ENCODE results near the gene PLPP4. TPM values are rescaled to one million over a fixed set of nuclear protein-coding genes. Genes with fewer than 3 reads are reported as not detected.

Gene PLPP4
- total RNA-seq, 2 experiments from 2014 or later: not detected

DNA sequence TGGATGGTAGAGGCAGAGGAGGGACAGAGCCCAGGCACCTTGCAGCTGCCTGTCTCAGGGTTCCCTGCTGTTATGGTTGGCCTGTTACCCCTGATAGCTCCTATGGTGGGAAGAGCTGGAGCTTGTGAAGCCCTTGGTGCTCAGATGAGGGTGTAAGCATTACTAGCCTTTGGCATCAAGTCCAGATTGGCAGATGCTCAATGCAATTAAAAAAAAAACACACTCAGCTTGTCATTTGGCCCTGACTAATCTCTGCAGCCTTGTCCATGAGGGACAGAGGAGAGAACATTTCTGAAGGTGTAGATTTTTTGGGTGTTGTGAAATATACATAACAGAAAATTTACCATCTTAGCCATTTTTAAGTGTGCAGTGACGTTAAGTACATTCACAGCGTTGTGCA is 86.3 kb downstream of the PLPP4 start:
- Mint-ChIP-seq H3K4me1 (ENCODE audit: low read depth) (no peaks in the 10 kb centered on the region), H3K27ac (no peak overlapping the region), H3K27me3 (ENCODE audit: low read depth) (peaks cover 4% of the 10 kb centered on the region), H3K9me3 (peaks cover 5% of the 10 kb centered on the region), H3K36me3 (ENCODE audit: low read depth) (no peaks in the 10 kb centered on the region), H3K4me3 (no peak overlapping the region)
- CTCF ChIA-PET: no interaction called here
- intact Hi-C loops (cut with micrococcal nuclease): no loop called here
- DNase-seq: no peak

DNA sequence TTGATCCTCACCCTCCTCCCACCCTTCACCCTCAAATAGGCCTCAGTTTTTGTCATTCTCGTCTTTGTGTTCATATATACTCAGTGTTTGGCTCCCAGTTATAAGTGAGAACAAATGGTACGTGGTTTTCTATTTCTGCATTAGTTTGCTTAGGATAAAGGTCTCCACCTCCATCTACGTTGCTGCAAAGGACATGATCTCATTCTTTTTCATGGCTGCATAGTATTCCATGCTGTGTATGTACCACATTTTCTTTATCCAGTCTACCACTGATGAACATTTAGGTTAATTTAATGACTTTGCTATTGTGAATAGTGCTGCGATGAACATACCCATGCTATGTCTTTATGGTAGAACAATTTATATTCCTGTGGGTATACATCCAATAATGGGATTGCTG is 91.2 kb downstream of the PLPP4 start:
- H3K4me1 Mint-ChIP-seq (ENCODE audit: low read depth): no peaks in the 10 kb centered on the region
- H3K9me3 Mint-ChIP-seq: peaks cover 11% of the 10 kb centered on the region
- CTCF ChIA-PET: no interaction called here
- H3K27me3 Mint-ChIP-seq (ENCODE audit: low read depth): peaks cover 4% of the 10 kb centered on the region
- no peak overlapping the region for H3K4me3 Mint-ChIP-seq
- intact Hi-C loops (cut with micrococcal nuclease): no loop called here
- H3K27ac Mint-ChIP-seq: no peak overlapping the region
- no peaks in the 10 kb centered on the region for H3K36me3 Mint-ChIP-seq (ENCODE audit: low read depth)
- no peak for DNase-seq

DNA sequence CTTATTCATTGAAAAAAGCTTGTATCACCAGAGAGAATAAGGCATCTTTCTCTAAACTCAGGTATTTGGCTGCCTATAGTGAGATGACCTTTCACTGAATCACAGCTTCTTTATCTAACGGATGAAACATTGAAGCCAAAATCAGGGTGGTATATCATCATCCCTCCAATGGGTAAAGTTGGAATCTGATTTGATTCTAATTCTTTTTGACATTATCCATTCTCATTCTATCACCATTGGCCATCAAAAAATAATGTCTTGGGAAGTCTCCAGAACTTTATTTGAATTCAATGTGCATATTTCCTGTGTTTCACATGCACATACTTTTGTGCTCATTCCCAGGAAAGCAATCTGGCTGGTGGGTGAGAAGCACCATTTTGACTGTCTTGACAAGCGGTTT is 95.2 kb downstream of the PLPP4 start:
- Mint-ChIP-seq H3K9me3 (peaks cover 21% of the 10 kb centered on the region), H3K4me1 (ENCODE audit: low read depth) (no peaks in the 10 kb centered on the region), H3K27me3 (ENCODE audit: low read depth) (peaks cover 4% of the 10 kb centered on the region), H3K36me3 (ENCODE audit: low read depth) (no peaks in the 10 kb centered on the region), H3K4me3 (no peak overlapping the region), H3K27ac (no peak overlapping the region)
- intact Hi-C loops (cut with micrococcal nuclease): no loop called here
- CTCF ChIA-PET: no interaction called here
- no peak for DNase-seq

DNA sequence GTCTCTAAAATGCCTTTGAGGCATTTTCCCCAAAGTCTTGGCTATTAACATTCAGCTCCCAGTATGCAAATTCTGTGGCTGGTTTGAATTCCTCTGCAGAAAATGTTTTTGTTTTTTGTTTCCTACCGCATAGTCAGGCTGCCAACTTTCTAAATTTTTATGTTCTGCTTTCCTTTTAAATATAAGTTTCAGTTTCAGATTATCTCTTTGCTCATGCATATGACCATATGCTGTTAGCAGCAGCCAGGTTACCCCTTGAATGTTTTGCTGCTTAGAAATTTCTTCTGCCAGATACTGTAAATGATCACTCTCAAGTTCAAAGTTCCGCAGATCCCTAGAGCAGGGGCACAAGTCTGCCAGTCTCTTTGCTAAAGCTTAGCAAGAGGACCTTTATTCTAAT is 96.9 kb downstream of the PLPP4 start:
- Mint-ChIP-seq H3K9me3 (peaks cover 19% of the 10 kb centered on the region), H3K4me1 (ENCODE audit: low read depth) (no peaks in the 10 kb centered on the region), H3K27me3 (ENCODE audit: low read depth) (no peaks in the 10 kb centered on the region), H3K36me3 (ENCODE audit: low read depth) (no peaks in the 10 kb centered on the region), H3K27ac (no peak overlapping the region), H3K4me3 (no peak overlapping the region)
- CTCF ChIA-PET: no interaction called here
- intact Hi-C loops (cut with micrococcal nuclease): no loop called here
- no peak for DNase-seq

DNA sequence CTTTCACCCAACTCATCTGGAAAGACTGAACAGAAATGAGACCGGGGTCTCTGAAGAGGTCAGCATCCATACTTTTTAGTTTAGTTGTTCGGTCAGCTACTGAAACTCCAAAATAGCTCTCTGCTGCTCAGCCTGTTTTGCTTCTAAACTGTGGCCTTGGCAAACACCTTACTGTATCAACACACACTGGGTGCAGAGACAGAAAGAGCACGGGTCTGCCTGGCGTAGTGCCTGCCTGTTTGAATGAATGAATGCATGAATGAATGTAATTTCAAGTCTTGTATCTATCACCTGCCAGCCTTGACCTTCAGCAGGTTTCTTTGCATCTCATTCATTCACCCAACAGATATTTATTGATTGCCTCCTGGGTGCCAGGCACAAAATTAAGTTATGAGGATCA is 98.4 kb downstream of the PLPP4 start:
- H3K9me3 Mint-ChIP-seq: peaks cover 19% of the 10 kb centered on the region
- no peaks in the 10 kb centered on the region for H3K36me3 Mint-ChIP-seq (ENCODE audit: low read depth)
- no peak for DNase-seq
- H3K4me1 Mint-ChIP-seq (ENCODE audit: low read depth): no peaks in the 10 kb centered on the region
- CTCF ChIA-PET: no interaction called here
- intact Hi-C loops (cut with micrococcal nuclease): no loop called here
- no peaks in the 10 kb centered on the region for H3K27me3 Mint-ChIP-seq (ENCODE audit: low read depth)
- H3K4me3 Mint-ChIP-seq: no peak overlapping the region
- H3K27ac Mint-ChIP-seq: no peak overlapping the region

DNA sequence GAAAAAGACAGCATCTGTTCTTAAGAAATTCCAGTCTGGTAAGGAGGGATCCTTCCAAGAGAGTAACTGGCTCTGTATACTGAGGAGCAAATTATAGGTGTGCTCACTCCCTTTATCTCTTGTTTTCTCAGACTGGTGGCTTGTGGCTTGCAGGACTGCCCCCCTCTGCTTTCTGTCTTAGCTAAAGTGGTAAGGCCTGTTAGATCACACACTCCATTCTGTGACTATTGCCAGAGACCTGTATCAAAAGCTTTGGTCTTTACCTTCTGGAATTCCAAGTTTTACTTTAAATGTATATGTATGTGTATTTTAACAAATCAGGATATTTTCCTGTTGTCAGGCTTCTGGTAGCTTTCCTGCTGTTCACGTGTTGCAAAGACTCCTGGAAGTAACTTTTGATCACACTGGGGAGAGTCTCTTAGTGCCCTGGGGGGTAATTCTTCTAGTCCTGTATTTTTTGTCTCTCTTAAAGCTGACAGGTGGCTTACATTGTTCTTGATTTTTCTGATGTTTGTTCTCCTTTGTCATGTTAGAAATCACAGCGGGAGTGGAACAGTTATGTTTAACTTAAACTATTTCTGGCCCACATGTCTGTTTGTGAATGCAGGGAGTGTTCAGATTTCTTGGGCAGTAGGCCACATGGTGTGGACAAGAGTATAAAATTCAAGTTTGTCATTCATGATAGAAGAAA is 99.0 kb downstream of the PLPP4 start:
- CTCF ChIA-PET: no interaction called here
- Mint-ChIP-seq H3K9me3 (peaks cover 19% of the 10 kb centered on the region), H3K4me3 (no peak overlapping the region), H3K27me3 (ENCODE audit: low read depth) (no peaks in the 10 kb centered on the region), H3K4me1 (ENCODE audit: low read depth) (no peaks in the 10 kb centered on the region), H3K27ac (no peak overlapping the region), H3K36me3 (ENCODE audit: low read depth) (no peaks in the 10 kb centered on the region)
- no peak for DNase-seq
- intact Hi-C loops (cut with micrococcal nuclease): no loop called here

DNA sequence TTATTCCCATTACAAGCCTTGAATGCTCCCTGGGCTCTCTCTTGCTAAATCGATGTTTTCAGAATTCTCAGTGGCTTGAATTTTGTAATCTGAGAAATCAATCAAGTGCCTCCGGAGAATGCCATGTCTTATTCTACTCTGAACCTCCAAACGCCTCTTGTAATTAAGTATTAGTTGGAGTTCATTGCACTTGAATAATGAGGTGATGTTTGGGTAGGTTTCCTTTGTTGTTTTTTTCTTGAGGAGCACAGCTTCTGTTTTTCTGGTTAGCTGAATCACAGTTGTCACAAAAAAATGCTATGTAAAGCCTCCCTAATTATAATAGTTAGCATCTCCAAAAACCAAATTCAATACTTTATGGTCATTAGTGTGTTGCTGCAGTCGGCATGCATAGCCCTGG is 100.3 kb downstream of the PLPP4 start:
- Mint-ChIP-seq H3K36me3 (ENCODE audit: low read depth) (no peaks in the 10 kb centered on the region), H3K27ac (no peak overlapping the region), H3K27me3 (ENCODE audit: low read depth) (no peaks in the 10 kb centered on the region), H3K4me1 (ENCODE audit: low read depth) (no peaks in the 10 kb centered on the region), H3K4me3 (no peak overlapping the region), H3K9me3 (peaks cover 19% of the 10 kb centered on the region)
- intact Hi-C loops (cut with micrococcal nuclease): no loop called here
- CTCF ChIA-PET: no interaction called here
- no peak for DNase-seq

DNA sequence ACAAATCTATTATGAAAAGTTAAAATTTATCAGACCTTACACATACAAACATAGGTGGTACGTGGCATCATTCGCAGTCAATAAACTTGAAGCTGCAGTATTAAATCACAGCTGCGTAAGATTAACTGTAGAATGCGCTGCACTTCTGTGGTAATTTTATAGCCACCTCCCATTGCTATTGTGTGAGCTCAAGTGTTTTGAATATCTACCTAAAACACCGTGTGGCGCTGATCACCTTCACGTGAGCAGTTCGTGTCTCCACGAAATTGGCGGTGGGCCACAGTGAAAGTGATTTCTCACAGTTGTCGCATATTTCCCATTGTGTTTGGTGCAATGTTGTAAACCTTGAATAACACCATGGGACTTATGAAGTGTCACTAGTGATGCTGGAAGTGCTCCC is 102.8 kb downstream of the PLPP4 start:
- Mint-ChIP-seq H3K27me3 (ENCODE audit: low read depth) (no peaks in the 10 kb centered on the region), H3K4me1 (ENCODE audit: low read depth) (no peaks in the 10 kb centered on the region), H3K9me3 (peaks cover 4% of the 10 kb centered on the region), H3K4me3 (no peak overlapping the region), H3K27ac (no peak overlapping the region), H3K36me3 (ENCODE audit: low read depth) (no peaks in the 10 kb centered on the region)
- intact Hi-C loops (cut with micrococcal nuclease): no loop called here
- DNase-seq: no peak
- CTCF ChIA-PET: no interaction called here

DNA sequence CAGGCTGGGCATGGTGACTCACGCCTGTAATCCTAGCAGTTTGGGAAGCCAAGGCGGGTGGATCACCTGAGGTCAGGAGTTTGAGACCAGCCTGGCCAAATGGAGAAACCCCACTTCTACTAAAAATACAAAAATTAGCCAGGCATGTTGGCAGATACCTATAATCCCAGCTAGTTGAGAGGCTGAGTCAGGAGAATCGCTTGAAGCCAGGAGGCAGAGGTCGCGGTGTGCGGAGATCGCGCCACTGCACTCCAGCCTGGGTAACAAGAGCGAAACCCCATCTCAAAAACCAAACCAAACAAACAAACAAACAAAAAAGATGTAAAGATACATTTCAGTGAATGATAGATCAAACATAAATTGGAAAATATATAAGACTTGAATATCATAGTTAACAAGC is 105.9 kb downstream of the PLPP4 start:
- Mint-ChIP-seq H3K4me3 (no peak overlapping the region), H3K36me3 (ENCODE audit: low read depth) (no peaks in the 10 kb centered on the region), H3K4me1 (ENCODE audit: low read depth) (no peaks in the 10 kb centered on the region), H3K27me3 (ENCODE audit: low read depth) (no peaks in the 10 kb centered on the region), H3K9me3 (no peaks in the 10 kb centered on the region), H3K27ac (no peak overlapping the region)
- no peak for DNase-seq
- intact Hi-C loops (cut with micrococcal nuclease): no loop called here
- CTCF ChIA-PET: no interaction called here

DNA sequence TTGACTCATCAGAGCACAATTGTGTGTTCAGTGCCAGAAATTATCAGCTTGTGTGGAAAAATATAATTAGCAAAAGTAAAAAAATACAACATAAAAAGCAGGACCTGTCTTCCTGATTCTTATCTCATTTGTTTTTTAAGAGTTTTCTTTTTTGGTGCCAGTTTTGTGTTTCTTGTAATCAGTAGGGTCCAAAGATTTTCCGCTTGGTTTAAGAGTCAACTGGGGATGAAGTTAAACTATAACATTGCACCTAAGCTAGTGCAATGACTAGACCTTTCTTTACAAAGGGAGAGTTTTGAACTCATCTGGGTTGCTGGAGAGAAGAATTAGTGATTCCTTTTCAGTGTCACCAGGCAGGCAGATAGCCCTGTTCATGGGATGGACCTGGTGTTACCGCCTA is 113.4 kb downstream of the PLPP4 start:
- Mint-ChIP-seq H3K9me3 (no peaks in the 10 kb centered on the region), H3K4me3 (no peak overlapping the region), H3K27ac (no peak overlapping the region), H3K27me3 (ENCODE audit: low read depth) (no peaks in the 10 kb centered on the region), H3K4me1 (ENCODE audit: low read depth) (no peaks in the 10 kb centered on the region), H3K36me3 (ENCODE audit: low read depth) (no peaks in the 10 kb centered on the region)
- CTCF ChIA-PET: no interaction called here
- intact Hi-C loops (cut with micrococcal nuclease): no loop called here
- DNase-seq: no peak

DNA sequence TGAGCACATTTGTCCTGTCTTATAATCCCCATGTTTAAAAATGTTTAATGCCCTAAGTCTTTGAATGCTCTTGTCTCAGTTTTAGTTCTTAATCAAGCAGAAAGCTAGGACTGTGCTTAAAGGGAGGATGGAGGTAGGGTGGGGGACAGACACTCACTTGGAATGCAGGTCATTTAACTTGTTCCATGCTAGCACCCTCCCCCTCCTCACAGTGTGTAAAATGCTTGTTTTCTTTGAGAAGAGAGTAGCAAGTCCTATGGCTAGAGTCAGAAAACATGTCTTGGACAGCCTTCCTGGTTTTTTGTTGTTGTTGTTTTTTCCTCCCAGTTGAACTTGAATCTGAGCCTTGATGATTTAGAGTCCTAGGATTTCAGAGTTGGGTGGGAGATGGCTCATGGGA is 114.2 kb downstream of the PLPP4 start:
- no peaks in the 10 kb centered on the region for H3K36me3 Mint-ChIP-seq (ENCODE audit: low read depth)
- intact Hi-C loops (cut with micrococcal nuclease): no loop called here
- H3K9me3 Mint-ChIP-seq: no peaks in the 10 kb centered on the region
- CTCF ChIA-PET: no interaction called here
- H3K27me3 Mint-ChIP-seq (ENCODE audit: low read depth): no peaks in the 10 kb centered on the region
- no peaks in the 10 kb centered on the region for H3K4me1 Mint-ChIP-seq (ENCODE audit: low read depth)
- no peak overlapping the region for H3K27ac Mint-ChIP-seq
- no peak for DNase-seq
- no peak overlapping the region for H3K4me3 Mint-ChIP-seq

DNA sequence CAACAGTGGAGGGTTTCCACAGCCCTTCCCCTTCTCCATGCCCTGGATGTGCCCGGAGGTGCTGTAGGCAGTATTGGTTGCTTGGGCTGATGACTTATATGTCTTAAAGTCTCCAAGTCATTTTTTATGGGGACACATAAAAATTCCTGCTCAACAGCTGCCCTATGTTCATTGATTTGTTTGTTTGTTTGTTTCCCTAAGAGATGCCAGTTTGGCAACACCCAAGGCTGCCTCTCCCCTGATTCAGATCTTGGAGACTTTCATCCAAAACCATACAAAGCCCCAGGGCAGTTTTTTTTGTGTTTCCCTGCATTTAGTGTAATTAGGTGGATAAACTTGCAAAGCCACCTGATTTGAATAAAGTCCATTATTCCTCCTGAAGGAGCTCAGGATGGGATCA is 115.3 kb downstream of the PLPP4 start:
- Mint-ChIP-seq H3K9me3 (no peaks in the 10 kb centered on the region), H3K4me1 (ENCODE audit: low read depth) (no peaks in the 10 kb centered on the region), H3K36me3 (ENCODE audit: low read depth) (no peaks in the 10 kb centered on the region), H3K27me3 (ENCODE audit: low read depth) (no peaks in the 10 kb centered on the region), H3K27ac (no peak overlapping the region), H3K4me3 (no peak overlapping the region)
- DNase-seq: no peak
- intact Hi-C loops (cut with micrococcal nuclease): no loop called here
- CTCF ChIA-PET: no interaction called here

DNA sequence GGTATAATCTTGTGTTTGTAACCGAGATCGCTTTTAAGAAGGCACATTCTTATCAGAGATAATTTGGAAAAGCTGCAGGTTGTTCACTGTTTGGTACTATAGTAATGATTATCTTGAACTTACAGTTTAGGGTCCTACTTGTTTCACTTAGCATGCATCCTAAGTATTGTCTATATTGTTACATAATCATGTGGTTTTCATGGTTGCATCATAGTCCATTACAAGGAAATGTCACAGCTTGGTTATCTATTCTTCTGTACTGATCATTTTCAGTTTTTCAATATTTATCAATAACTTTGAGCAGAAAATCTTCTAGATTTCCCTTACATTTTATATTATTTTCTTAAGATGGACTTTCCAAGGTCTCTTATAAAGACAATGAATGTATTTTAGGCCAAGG is 116.3 kb downstream of the PLPP4 start:
- intact Hi-C loops (cut with micrococcal nuclease): no loop called here
- no peaks in the 10 kb centered on the region for H3K4me1 Mint-ChIP-seq (ENCODE audit: low read depth)
- CTCF ChIA-PET: interaction anchor here (0.6 kb wide), 1 partner anchor 48 kb away, joined by 3 read pairs; no protein-coding TSS in a partner anchor
- no peak overlapping the region for H3K4me3 Mint-ChIP-seq
- H3K27ac Mint-ChIP-seq: no peak overlapping the region
- DNase-seq: no peak
- H3K9me3 Mint-ChIP-seq: no peaks in the 10 kb centered on the region
- H3K27me3 Mint-ChIP-seq (ENCODE audit: low read depth): no peaks in the 10 kb centered on the region
- H3K36me3 Mint-ChIP-seq (ENCODE audit: low read depth): no peaks in the 10 kb centered on the region

DNA sequence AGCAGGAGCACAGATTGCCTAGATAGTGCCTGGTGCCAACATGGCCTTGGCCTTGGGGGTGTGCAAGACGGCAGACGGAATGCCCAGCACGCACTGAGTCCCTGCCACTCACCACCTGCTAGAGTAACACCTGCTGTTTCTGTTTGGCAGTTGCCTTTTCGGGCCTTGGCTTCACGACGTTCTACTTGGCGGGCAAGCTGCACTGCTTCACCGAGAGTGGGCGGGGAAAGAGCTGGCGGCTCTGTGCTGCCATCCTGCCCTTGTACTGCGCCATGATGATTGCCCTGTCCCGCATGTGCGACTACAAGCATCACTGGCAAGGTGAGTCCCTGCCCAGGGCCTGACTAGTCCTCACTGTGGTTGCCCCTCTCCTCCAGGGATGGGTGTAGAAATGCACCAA is 118.0 kb downstream of the PLPP4 start:
- H3K27ac Mint-ChIP-seq: no peak overlapping the region
- intact Hi-C loops (cut with micrococcal nuclease): no loop called here
- no peak overlapping the region for H3K4me3 Mint-ChIP-seq
- no peaks in the 10 kb centered on the region for H3K9me3 Mint-ChIP-seq
- no peaks in the 10 kb centered on the region for H3K4me1 Mint-ChIP-seq (ENCODE audit: low read depth)
- no peak for DNase-seq
- H3K27me3 Mint-ChIP-seq (ENCODE audit: low read depth): no peaks in the 10 kb centered on the region
- CTCF ChIA-PET: no interaction called here
- no peaks in the 10 kb centered on the region for H3K36me3 Mint-ChIP-seq (ENCODE audit: low read depth)
